Thyroid gland (tissue), 4 donors: ENCODE results near the gene USP1. TPM values are rescaled to one million over a fixed set of nuclear protein-coding genes. Genes with fewer than 3 reads are reported as not detected.

ENCODE experiments used
- DNase-seq, 2 donors: peaks; one replicate each; pipeline ENCODE4 v3.0.0-alpha.2; 2019
- H3K27ac ChIP-seq, 3 donors: fragments of 200-600 bp; sonication (generic); 1 replicate in 2 of 3; 2 replicates in 1 of 3; pipeline ENCODE4 v1.5.1; 2016 to 2019; ENCODE audit warnings: mild to moderate bottlenecking in 1 of 3, moderate library complexity in 1 of 3
- H3K27me3 ChIP-seq: fragments of 200-600 bp; sonication (generic); one replicate; pipeline ENCODE4 v1.5.1; 2019
- H3K36me3 ChIP-seq, 2 donors: fragments of 200-600 bp; sonication (generic); one replicate each; pipeline ENCODE4 v1.5.1; 2016 to 2019
- H3K4me1 ChIP-seq, 2 donors: fragments of 200-600 bp; sonication (generic); one replicate each; pipeline ENCODE4 v1.5.1; 2017 to 2019
- H3K4me3 ChIP-seq, 3 donors: fragments of 200-600 bp; sonication (generic); replicated peaks in 1 of 3; 1 replicate in 2 of 3; 2 replicates in 1 of 3; pipeline ENCODE4 v1.5.1; 2016; ENCODE audit warnings: mild to moderate bottlenecking in 1 of 3
- H3K9me3 ChIP-seq: fragments of 200-600 bp; sonication (generic); one replicate; pipeline ENCODE4 v1.5.1; 2017
- CTCF ChIP-seq, 6 experiments: fragments of 200-600 bp in 3 of 6; fragments of 450-650 bp in 3 of 6; sonication (generic) in 3 of 6; IDR thresholded peaks; one replicate each; pipeline ENCODE4 v1.5.1; 2016 to 2019; ENCODE audit warnings: antibody characterized with exemption in 6 of 6, mild to moderate bottlenecking in 2 of 6, inconsistent platforms in 1 of 6, moderate library complexity in 1 of 6
- POLR2A ChIP-seq, 2 donors: fragments of 450-650 bp; IDR thresholded peaks; one replicate each; pipeline ENCODE4 v1.6.1; 2017; ENCODE audit warnings: antibody characterized with exemption in 2 of 2, mild to moderate bottlenecking in 2 of 2, moderate library complexity in 1 of 2
- WGBS, 2 donors: methylation state at CpG; one replicate each; pipeline ENCODE4 v1.1.5; 2017; 5-methylcytosine and 5-hydroxymethylcytosine counted together
- intact Hi-C: fragments of 100-400 bp; cut with DNase I; formaldehyde crosslinking; loops from one replicate; pipeline ENCODE4 v1.15.1; 2023
- total RNA-seq, 4 donors: library from RNA; depleted of rRNA; stranded (reverse); fragments of >200 nt; gene quantifications; one replicate each; pipeline ENCODE4 v1.2.3, GENCODE V29; 2016

Gene USP1
- total RNA-seq, 4 donors from 2014 or later, result 27.4 to 33.0 (median 30.9) TPM

DNA sequence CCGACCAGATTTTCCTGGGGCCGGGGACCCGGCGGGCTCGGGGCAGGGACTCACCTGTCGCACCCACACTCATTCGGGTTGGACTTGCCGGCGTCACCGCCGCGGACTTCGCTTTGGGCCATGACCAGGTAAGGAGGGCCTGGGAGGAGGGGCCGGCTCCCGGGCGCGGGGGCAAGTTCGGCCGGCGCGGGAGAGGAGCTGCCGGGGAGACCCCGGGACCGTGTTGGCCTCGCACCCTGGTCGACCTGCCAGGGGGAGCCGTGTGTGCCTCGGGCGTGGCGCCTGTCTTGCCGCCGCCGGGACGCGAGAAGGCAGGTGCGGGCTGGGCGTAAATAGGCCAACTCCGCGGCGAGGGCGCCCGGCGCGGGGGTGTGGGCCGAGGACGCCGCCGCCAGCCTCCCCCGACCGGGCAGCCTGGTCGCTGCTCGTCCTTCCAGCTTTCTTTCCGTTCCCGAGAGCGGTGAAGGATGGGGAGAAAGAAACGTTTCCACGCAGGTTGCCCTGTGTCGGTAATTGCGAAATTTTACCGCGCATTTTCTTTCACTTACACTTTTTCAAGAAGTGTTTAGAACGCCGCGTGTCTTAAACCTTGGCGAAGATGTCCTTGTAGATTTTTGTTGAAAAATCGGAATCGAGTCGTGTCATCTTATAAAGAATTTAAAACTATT is 558 bp downstream of the USP1 start:
- WGBS, 2 donors, result 1% methylated on average over 14 to 66 of the region's 68 CpGs
- no peaks in the 10 kb centered on the region for H3K9me3 ChIP-seq
- H3K27me3 ChIP-seq, result no peaks in the 10 kb centered on the region
- H3K27ac ChIP-seq, result peak overlapping the region; percentile 90 to 96 (median 92)
- peak in 1 of 2 donors; percentile 50 for DNase-seq
- H3K4me3 ChIP-seq, result peak overlapping the region; percentile 28 to 90 (median 69)
- H3K4me1 ChIP-seq, result peaks cover 25 to 26% of the 10 kb centered on the region in 2 donors
- H3K36me3 ChIP-seq, result no peaks in the 10 kb centered on the region
- intact Hi-C loops, result no loop called here
- no peak for TF ChIP-seq CTCF (IDR thresholded peaks at IDR 0.05)
- TF ChIP-seq POLR2A (IDR thresholded peaks at IDR 0.05), result no peak

GRCh38 chr1:62438163-62438562 is 1.3 kb downstream of the USP1 start:
- H3K4me1 ChIP-seq, result peaks cover 25 to 26% of the 10 kb centered on the region in 2 donors
- WGBS, 2 donors, result 1 to 2% methylated on average over 7 of the region's 7 CpGs
- no peak overlapping the region for H3K27ac ChIP-seq
- no peaks in the 10 kb centered on the region for H3K9me3 ChIP-seq
- TF ChIP-seq CTCF (IDR thresholded peaks at IDR 0.05), result no peak
- no peak for TF ChIP-seq POLR2A (IDR thresholded peaks at IDR 0.05)
- no peak for DNase-seq
- intact Hi-C loops, result no loop called here
- peaks cover 0 to 2% of the 10 kb centered on the region in 2 donors for H3K36me3 ChIP-seq
- peak overlapping the region; percentile 28 to 90 (median 69) for H3K4me3 ChIP-seq
- H3K27me3 ChIP-seq, result no peaks in the 10 kb centered on the region

GRCh38 chr1:62439652-62440371 is 3.0 kb downstream of the USP1 start:
- H3K9me3 ChIP-seq, result no peaks in the 10 kb centered on the region
- DNase-seq, result no peak
- peaks cover 25 to 26% of the 10 kb centered on the region in 2 donors for H3K4me1 ChIP-seq
- H3K27me3 ChIP-seq, result no peaks in the 10 kb centered on the region
- no peak overlapping the region for H3K27ac ChIP-seq
- no peak overlapping the region for H3K4me3 ChIP-seq
- intact Hi-C loops, result no loop called here
- H3K36me3 ChIP-seq, result peaks cover 3 to 4% of the 10 kb centered on the region in 2 donors
- TF ChIP-seq CTCF (IDR thresholded peaks at IDR 0.05) (no peak), POLR2A (IDR thresholded peaks at IDR 0.05) (no peak)
- 67 to 68% methylated on average over 4 of the region's 4 CpGs for WGBS, 2 donors

DNA sequence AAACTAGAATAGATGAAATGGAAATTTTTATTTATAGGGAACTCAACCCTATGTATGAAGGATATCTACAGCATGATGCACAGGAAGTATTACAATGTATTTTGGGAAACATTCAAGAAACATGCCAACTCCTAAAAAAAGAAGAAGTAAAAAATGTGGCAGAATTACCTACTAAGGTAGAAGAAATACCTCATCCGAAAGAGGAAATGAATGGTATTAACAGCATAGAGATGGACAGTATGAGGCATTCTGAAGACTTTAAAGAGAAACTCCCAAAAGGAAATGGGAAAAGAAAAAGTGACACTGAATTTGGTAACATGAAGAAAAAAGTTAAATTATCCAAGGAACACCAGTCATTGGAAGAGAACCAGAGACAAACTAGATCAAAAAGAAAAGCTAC is 7.9 kb downstream of the USP1 start:
- no peak for DNase-seq
- no peaks in the 10 kb centered on the region for H3K27me3 ChIP-seq
- no peaks in the 10 kb centered on the region for H3K9me3 ChIP-seq
- peaks cover 17 to 28% of the 10 kb centered on the region in 2 donors for H3K36me3 ChIP-seq
- no peak overlapping the region for H3K27ac ChIP-seq
- H3K4me1 ChIP-seq, result peaks cover 6 to 8% of the 10 kb centered on the region in 2 donors
- H3K4me3 ChIP-seq, result no peak overlapping the region
- WGBS, 2 donors, result 93% methylated on average over 1 of the region's 1 CpG
- intact Hi-C loops, result no loop called here
- TF ChIP-seq CTCF (IDR thresholded peaks at IDR 0.05) (no peak), POLR2A (IDR thresholded peaks at IDR 0.05) (no peak)
